Mesothelial cell of epicardium (in vitro differentiated cells): Measurements from ENCODE around the gene HMOX2. TPM values are rescaled to one million over a fixed set of nuclear protein-coding genes. Genes with fewer than 3 reads are reported as not detected.

ENCODE experiments used
- DNase-seq, 2 experiments: peaks; one replicate each; pipeline ENCODE4 v3.0.0; 2021; ENCODE audit warnings: low spot score in 2 of 2; ENCODE audit not compliant: unreplicated experiment in 2 of 2
- H3K27ac Mint-ChIP-seq: 2 replicates; pipeline ENCODE4 v1.8.0; 2021; ENCODE audit warnings: mixed read lengths
- H3K27me3 Mint-ChIP-seq: 2 replicates; pipeline ENCODE4 v1.8.0; 2021; ENCODE audit warnings: low read depth, mixed read lengths
- H3K36me3 Mint-ChIP-seq: 2 replicates; pipeline ENCODE4 v1.8.0; 2021; ENCODE audit warnings: mixed read lengths
- H3K4me1 Mint-ChIP-seq: 2 replicates; pipeline ENCODE4 v1.8.0; 2021; ENCODE audit warnings: mixed read lengths
- H3K4me3 Mint-ChIP-seq: 2 replicates; pipeline ENCODE4 v1.8.0; 2021; ENCODE audit warnings: mild to moderate bottlenecking, moderate library complexity, mixed read lengths
- H3K9me3 Mint-ChIP-seq: 2 replicates; pipeline ENCODE4 v1.8.0; 2021; ENCODE audit warnings: mixed read lengths
- total RNA-seq: library from RNA; stranded (reverse); gene quantifications from 3 replicates; pipeline ENCODE4 v1.2.1, GENCODE V29; 2021
- TF ChIP-seq, protein P1 (sequence below): fragments of 200-600 bp; sonication (generic); IDR thresholded peaks from one replicate; pipeline ENCODE4 v1.5.0; 2021; ENCODE audit warnings: antibody characterized with exemption; ENCODE audit not compliant: unreplicated experiment

HMOX2 gene
- total RNA-seq, 1 donor from 2014 or later = 30.9 TPM

GRCh38 chr16:4477966-4478365, 1.8 kb downstream of the HMOX2 start:
- Mint-ChIP-seq H3K9me3 (peaks cover 2% of the 10 kb centered on the region), H3K36me3 (peaks cover 3% of the 10 kb centered on the region), H3K4me1 (peaks cover 25% of the 10 kb centered on the region), H3K27ac (no peak overlapping the region), H3K27me3 (no peaks in the 10 kb centered on the region), H3K4me3 (peak overlapping the region; percentile 74)
- no peak for DNase-seq
- TF ChIP-seq, protein P1, sequence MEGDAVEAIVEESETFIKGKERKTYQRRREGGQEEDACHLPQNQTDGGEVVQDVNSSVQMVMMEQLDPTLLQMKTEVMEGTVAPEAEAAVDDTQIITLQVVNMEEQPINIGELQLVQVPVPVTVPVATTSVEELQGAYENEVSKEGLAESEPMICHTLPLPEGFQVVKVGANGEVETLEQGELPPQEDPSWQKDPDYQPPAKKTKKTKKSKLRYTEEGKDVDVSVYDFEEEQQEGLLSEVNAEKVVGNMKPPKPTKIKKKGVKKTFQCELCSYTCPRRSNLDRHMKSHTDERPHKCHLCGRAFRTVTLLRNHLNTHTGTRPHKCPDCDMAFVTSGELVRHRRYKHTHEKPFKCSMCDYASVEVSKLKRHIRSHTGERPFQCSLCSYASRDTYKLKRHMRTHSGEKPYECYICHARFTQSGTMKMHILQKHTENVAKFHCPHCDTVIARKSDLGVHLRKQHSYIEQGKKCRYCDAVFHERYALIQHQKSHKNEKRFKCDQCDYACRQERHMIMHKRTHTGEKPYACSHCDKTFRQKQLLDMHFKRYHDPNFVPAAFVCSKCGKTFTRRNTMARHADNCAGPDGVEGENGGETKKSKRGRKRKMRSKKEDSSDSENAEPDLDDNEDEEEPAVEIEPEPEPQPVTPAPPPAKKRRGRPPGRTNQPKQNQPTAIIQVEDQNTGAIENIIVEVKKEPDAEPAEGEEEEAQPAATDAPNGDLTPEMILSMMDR = no peak

- Mint-ChIP-seq H3K4me1 (peaks cover 13% of the 10 kb centered on the region), H3K4me3 (no peak overlapping the region), H3K27ac (no peak overlapping the region), H3K27me3 (no peaks in the 10 kb centered on the region), H3K36me3 (no peaks in the 10 kb centered on the region), H3K9me3 (no peaks in the 10 kb centered on the region)
- TF ChIP-seq, protein P1 = no peak
- no peak for DNase-seq
Observed at GRCh38 chr16:4481526-4481925, 5.3 kb downstream of the HMOX2 start.

DNA sequence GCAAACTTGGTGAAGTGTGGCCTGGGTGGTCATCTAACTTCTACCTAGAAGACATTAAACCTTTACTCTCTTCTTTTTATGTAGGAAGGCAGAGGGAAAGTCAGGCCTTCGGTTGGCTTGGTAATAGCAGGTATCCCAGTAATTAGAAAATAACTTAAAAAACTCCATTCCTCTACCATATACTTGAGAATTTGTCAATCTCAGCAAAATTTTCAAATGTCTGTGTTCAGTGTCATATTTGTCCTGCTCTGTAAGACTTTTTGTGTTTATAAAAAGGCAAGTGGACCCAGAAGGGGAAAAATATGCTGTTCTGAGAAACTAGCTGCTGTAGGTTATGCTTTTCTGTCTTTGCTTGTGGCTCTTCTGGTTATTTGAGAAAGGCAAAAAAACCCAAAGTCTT, 5.8 kb downstream of the HMOX2 start:
- Mint-ChIP-seq H3K4me3 (no peak overlapping the region), H3K36me3 (no peaks in the 10 kb centered on the region), H3K4me1 (peaks cover 13% of the 10 kb centered on the region), H3K27ac (peak overlapping the region; percentile 12), H3K9me3 (no peaks in the 10 kb centered on the region), H3K27me3 (no peaks in the 10 kb centered on the region)
- TF ChIP-seq, protein P1 = no peak
- DNase-seq = no peak

DNA sequence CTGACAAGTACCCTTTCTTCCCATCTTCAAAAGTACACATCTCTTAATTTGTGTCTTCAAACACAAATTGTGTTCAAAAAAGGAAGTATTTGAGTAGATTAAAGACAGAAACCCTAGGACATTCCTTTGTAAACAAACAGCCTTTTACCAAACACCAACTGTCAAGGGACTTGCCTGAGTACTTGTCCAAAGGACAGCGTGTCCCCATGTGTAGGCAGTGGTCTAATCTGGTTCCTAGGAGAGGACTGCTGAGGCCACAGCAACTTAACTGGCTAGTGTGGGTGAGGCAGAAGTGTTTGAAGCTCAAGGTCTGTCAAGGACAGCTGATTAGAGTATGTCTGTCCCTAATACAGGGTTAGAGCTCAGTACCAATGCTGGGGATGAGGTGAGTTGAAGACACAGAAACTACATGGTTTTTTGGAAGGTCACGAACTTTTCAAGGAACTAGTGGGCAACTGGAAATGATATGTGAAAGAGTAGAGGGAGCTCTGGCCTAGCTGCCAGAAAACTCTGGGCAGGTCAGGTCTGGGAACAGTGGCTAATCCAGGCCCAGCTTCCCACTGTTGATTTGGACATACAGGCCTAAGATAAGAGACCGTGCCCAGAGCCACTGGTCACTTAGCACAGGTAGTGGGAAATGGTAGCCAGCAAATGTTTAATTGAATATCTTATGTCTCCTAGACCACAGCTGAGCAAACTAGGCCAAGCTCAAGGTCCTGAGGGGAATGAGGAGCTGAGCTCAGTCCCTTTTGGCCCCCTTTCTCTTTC, 10.1 kb downstream of the HMOX2 start:
- DNase-seq = no peak
- Mint-ChIP-seq H3K27ac (no peak overlapping the region), H3K9me3 (no peaks in the 10 kb centered on the region), H3K27me3 (no peaks in the 10 kb centered on the region), H3K4me1 (peaks cover 6% of the 10 kb centered on the region), H3K36me3 (no peaks in the 10 kb centered on the region), H3K4me3 (no peak overlapping the region)
- TF ChIP-seq, protein P1 = no peak

GRCh38 chr16:4487955-4488498, 11.8 kb downstream of the HMOX2 start:
- Mint-ChIP-seq H3K4me3 (no peak overlapping the region), H3K36me3 (no peaks in the 10 kb centered on the region), H3K4me1 (peaks cover 2% of the 10 kb centered on the region), H3K27ac (peak overlapping the region; percentile 64), H3K9me3 (no peaks in the 10 kb centered on the region), H3K27me3 (no peaks in the 10 kb centered on the region)
- TF ChIP-seq, protein P1 = no peak
- no peak for DNase-seq
